IPS-20b (cell line): ENCODE measurements around the gene ROMO1.
"Not testable (repeated sequence)": the region's sequence is repeated elsewhere in the genome, so short reads cannot be mapped to it uniquely, and the experiment has no call there.

Source experiments
- H3K27ac ChIP-seq: one replicate; pipeline ENCODE4 v1.5.1; 2013; ENCODE audit warnings: low read length
- H3K27me3 ChIP-seq: 2 replicates; pipeline ENCODE4 v1.6.1; 2013; ENCODE audit warnings: mild to moderate bottlenecking, low read length, inconsistent platforms; ENCODE audit not compliant: insufficient read depth
- H3K36me3 ChIP-seq: 2 replicates; pipeline ENCODE4 v1.6.1; 2013; ENCODE audit warnings: low read depth, mild to moderate bottlenecking, inconsistent platforms, low read length, moderate library complexity; ENCODE audit not compliant: insufficient read depth
- H3K4me1 ChIP-seq: 2 replicates; pipeline ENCODE4 v1.6.1; 2013; ENCODE audit warnings: mild to moderate bottlenecking, control low read depth, inconsistent platforms, low read length, moderate library complexity; ENCODE audit not compliant: insufficient read depth
- H3K4me3 ChIP-seq: 2 replicates; pipeline ENCODE4 v1.5.1; 2013; ENCODE audit warnings: mild to moderate bottlenecking, low read length, inconsistent platforms
- H3K9ac ChIP-seq: 2 replicates; pipeline ENCODE4 v1.6.1; 2013; ENCODE audit warnings: low read depth, mild to moderate bottlenecking, inconsistent platforms, low read length, moderate library complexity
- H3K9me3 ChIP-seq: 2 replicates; pipeline ENCODE4 v1.6.1; 2013; ENCODE audit warnings: mild to moderate bottlenecking, low read depth, low read length, inconsistent platforms; ENCODE audit not compliant: insufficient read depth

The ROMO1 gene

GRCh38 chr20:35662551-35662950, 36.7 kb upstream of the ROMO1 start:
- Histone ChIP-seq H3K27ac (no peak overlapping the region), H3K4me3 (peak overlapping the region; percentile 99), H3K36me3 (peaks cover under 1% of the 10 kb centered on the region; the same call in 1 of the 2 replicates), H3K9ac (peak overlapping the region; percentile 99; the same call in 1 of the 2 replicates), H3K4me1 (peaks cover 18% of the 10 kb centered on the region; the same call in 1 of the 2 replicates), H3K9me3 (no peaks in the 10 kb centered on the region), H3K27me3 (no peaks in the 10 kb centered on the region)

DNA sequence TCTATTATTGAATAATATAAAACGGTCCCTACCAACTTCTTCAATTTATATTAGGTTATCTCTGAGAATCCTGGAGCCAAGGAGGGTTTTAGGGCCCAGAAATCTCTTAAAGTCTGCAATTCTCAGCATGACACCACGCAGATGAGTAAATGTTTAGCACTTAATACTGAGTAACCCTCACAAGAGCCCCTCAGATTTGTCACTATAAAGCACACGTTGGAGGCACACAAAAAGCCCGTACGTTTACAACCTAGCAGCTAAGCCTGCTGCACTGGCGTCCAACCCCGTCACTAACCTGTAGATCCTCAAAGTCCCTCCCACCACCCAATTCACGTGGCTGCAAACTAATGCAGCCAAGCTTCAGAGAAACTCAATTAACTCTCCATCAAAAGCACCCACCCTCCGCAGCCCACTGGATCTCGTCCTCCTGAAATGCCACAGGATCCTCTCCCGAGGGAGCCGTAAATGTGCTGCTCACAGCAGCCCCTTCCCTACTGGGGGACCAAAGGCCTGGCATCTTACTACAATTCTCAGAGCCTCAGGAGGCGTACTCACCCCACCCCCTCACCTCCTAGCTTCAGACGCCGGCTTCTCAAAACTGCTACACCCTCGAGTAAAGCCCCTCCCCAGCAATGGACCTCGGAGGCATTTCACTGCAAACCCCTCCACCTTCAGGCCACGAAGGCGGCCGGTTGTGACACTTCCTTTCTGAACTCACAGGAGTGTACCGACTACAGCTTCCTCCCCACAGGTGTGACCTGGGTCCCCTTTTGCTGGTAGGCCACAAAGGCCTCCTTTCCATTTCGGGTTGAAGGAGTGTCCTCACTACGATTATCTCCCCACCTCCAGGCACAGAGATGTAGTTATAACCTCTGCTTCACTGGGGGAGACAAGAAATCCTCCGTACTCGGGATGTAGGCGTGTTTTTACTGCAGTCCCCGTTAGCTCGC, 35.4 kb upstream of the ROMO1 start:
- no peaks in the 10 kb centered on the region for H3K9me3 ChIP-seq
- no peaks in the 10 kb centered on the region for H3K27me3 ChIP-seq
- H3K9ac ChIP-seq: peak overlapping the region; percentile 99
- peak overlapping the region; percentile 99 for H3K4me3 ChIP-seq
- H3K27ac ChIP-seq: peak overlapping the region; percentile 96
- H3K4me1 ChIP-seq: peaks cover 18% of the 10 kb centered on the region; the same call in 1 of the 2 replicates
- peaks cover 2% of the 10 kb centered on the region; the same call in 1 of the 2 replicates for H3K36me3 ChIP-seq

GRCh38 chr20:35664466-35665206, 34.6 kb upstream of the ROMO1 start, which contains the start of the genes CPNE1 and RBM12:
Gene CPNE1, minus strand, starts transcription at chr20:35664900. Its CDS starts 31,977 bp downstream, at chr20:35632923.
Gene RBM12, minus strand, starts transcription at chr20:35664900. Its CDS starts 9,578 bp downstream, at chr20:35655322.
- Histone ChIP-seq H3K9me3 (no peaks in the 10 kb centered on the region), H3K27me3 (no peaks in the 10 kb centered on the region), H3K4me1 (peaks cover 18% of the 10 kb centered on the region; the same call in 1 of the 2 replicates), H3K9ac (peak within 1 kb of the TSS; percentile 99), H3K36me3 (peaks cover 9% of the 10 kb centered on the region; the same call in 1 of the 2 replicates), H3K27ac (peak within 1 kb of the TSS; percentile 96), H3K4me3 (peak within 1 kb of the TSS; percentile 99)

- Histone ChIP-seq H3K9me3 (no peaks in the 10 kb centered on the region), H3K9ac (no peak overlapping the region), H3K4me1 (peaks cover 14% of the 10 kb centered on the region; the same call in 1 of the 2 replicates), H3K27me3 (no peaks in the 10 kb centered on the region), H3K36me3 (peaks cover 19% of the 10 kb centered on the region), H3K4me3 (no peak overlapping the region), H3K27ac (no peak overlapping the region)
These were observed 33.3 kb upstream of the ROMO1 start for GRCh38 chr20:35665949-35666288.

GRCh38 chr20:35669221-35669620, 30.0 kb upstream of the ROMO1 start:
- H3K36me3 ChIP-seq: peaks cover 33% of the 10 kb centered on the region
- no peaks in the 10 kb centered on the region for H3K9me3 ChIP-seq
- no peaks in the 10 kb centered on the region for H3K4me1 ChIP-seq
- no peak overlapping the region for H3K27ac ChIP-seq
- no peak overlapping the region for H3K9ac ChIP-seq
- H3K4me3 ChIP-seq: no peak overlapping the region
- H3K27me3 ChIP-seq: no peaks in the 10 kb centered on the region

- H3K36me3 ChIP-seq: peaks cover 37% of the 10 kb centered on the region
- H3K4me3 ChIP-seq: no peak overlapping the region
- no peak overlapping the region for H3K27ac ChIP-seq
- no peaks in the 10 kb centered on the region for H3K9me3 ChIP-seq
- H3K27me3 ChIP-seq: no peaks in the 10 kb centered on the region
- no peak overlapping the region for H3K9ac ChIP-seq
- H3K4me1 ChIP-seq: no peaks in the 10 kb centered on the region
These were observed 29.5 kb upstream of the ROMO1 start for GRCh38 chr20:35669681-35670080.

DNA sequence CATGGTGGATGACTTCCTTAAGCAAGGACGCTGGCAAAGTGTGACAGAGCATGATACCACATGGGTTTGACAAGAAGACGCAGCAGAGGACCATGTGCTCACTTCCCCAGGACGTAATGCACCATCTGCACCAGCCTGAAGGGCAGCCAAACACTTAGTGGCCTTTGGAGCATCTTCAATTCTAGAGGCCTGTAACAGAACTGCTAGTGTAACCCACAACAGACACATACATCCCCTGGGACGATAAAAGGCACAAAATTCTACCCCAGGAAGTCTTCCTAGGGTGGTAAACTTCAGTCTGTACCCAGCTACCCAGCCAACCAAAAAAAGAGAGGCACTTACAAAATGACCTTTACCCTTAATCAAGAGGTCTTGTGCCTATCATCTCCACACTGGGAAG, 25.3 kb upstream of the ROMO1 start:
- Histone ChIP-seq H3K4me3 (no peak overlapping the region), H3K27me3 (no peaks in the 10 kb centered on the region), H3K36me3 (peaks cover 34% of the 10 kb centered on the region), H3K9ac (no peak overlapping the region), H3K4me1 (no peaks in the 10 kb centered on the region), H3K27ac (no peak overlapping the region), H3K9me3 (no peaks in the 10 kb centered on the region)

DNA sequence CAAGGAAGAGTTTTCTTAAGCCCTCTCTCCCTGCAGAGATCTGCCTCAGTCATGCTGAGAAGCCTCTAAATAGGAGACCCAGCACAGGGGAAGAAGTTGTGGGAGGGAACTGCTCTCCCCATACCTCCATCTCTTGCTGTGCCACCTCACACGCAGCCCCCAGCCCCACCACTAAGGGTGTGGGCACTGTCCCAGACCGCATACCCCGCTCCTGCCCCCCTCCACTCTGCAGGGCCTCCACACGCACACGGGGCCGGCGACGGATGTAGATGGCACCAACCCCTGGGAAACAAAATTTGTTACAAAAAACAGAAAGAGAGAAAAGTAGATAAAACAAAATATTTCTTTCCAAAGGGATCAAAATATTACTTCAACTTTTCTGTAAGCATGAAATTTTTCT, 24.3 kb upstream of the ROMO1 start:
- Histone ChIP-seq H3K36me3 (peaks cover 28% of the 10 kb centered on the region), H3K27ac (no peak overlapping the region), H3K9ac (no peak overlapping the region), H3K27me3 (no peaks in the 10 kb centered on the region), H3K4me1 (no peaks in the 10 kb centered on the region), H3K9me3 (no peaks in the 10 kb centered on the region), H3K4me3 (no peak overlapping the region)

- Histone ChIP-seq H3K9me3 (no peaks in the 10 kb centered on the region), H3K36me3 (no peaks in the 10 kb centered on the region), H3K4me3 (no peak overlapping the region), H3K4me1 (no peaks in the 10 kb centered on the region), H3K27me3 (no peaks in the 10 kb centered on the region), H3K9ac (no peak overlapping the region), H3K27ac (no peak overlapping the region)
These were observed 18.6 kb upstream of the ROMO1 start for GRCh38 chr20:35680452-35681183.

DNA sequence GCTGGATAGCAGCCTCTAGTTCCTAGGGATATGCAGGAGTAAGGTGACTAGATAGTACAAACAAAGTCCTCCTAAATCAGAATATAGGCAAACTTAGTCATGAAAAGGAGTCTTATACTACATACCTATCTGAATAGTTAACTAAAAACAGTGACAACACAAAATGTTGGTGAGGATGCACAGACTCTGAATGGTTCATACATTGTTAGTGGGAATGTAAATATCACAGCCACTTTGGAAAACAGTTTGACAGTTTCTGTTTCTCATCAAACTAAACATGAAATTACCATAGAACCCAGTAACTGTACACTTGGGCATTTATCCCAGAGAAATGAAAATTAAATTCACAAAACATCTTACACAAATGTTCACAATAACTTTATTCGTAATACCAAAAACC, 17.2 kb upstream of the ROMO1 start:
- H3K4me3 ChIP-seq: no peak overlapping the region
- no peak overlapping the region for H3K9ac ChIP-seq
- H3K9me3 ChIP-seq: no peaks in the 10 kb centered on the region
- H3K27me3 ChIP-seq: no peaks in the 10 kb centered on the region
- no peaks in the 10 kb centered on the region for H3K4me1 ChIP-seq
- peaks cover 1% of the 10 kb centered on the region; the same call in 1 of the 2 replicates for H3K36me3 ChIP-seq
- no peak overlapping the region for H3K27ac ChIP-seq

DNA sequence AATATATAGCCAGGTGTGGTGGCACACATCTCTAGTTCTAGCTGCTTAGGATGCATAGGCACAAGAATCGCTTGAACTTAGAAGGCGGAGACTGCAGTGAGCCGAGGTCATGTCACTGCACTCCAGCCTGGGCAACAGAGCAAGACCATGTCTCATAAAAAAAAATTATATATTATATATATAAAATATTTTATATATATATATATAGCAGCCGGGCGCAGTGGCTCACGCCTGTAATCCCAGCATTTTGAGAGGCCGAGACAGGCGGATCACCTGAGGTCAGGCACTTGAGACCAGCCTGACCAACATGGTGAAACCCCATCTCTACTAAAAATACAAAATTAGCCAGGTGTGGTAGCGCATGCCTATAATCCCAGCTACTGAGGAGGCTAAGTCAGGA, 13.8 kb upstream of the ROMO1 start:
- H3K27me3 ChIP-seq, H3K9ac ChIP-seq, H3K4me1 ChIP-seq, H3K27ac ChIP-seq, H3K4me3 ChIP-seq: not testable (repeated sequence)
- Histone ChIP-seq H3K36me3 (peaks cover 20% of the 10 kb centered on the region), H3K9me3 (peaks cover 13% of the 10 kb centered on the region; the same call in 1 of the 2 replicates)
